ENCODE data around the gene MCCC2.
"Not testable (repeated sequence)": the region's sequence is repeated elsewhere in the genome, so short reads cannot be mapped to it uniquely, and the experiment has no call there.

MCCC2 gene

DNA sequence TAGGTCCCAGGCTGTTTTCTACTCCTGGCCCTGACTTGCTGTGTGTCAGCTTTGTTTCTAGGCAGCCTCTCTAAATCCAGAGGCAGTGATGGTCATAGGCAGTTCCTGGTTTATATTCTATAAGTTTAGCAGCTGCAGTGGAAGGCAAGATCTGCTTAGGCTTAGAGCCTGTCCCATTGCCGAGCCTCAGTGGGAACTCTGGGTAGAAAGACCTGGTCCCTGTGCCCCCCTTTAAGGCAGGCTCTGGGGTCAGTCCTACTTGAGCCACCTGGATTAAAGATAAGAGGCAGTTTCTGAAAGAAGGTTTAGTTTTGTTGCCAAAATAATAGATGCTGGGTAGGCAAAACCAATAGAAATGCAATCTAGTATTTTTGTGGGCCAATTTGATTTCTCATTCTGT, 13.6 kb downstream of the MCCC2 start:
- FAIRE-seq = no peak

- FAIRE-seq = no peak
These were observed 14.3 kb downstream of the MCCC2 start for GRCh38 chr5:71601222-71602026.

- not testable (repeated sequence) for FAIRE-seq
These were observed 22.8 kb downstream of the MCCC2 start for GRCh38 chr5:71609916-71610315.

DNA sequence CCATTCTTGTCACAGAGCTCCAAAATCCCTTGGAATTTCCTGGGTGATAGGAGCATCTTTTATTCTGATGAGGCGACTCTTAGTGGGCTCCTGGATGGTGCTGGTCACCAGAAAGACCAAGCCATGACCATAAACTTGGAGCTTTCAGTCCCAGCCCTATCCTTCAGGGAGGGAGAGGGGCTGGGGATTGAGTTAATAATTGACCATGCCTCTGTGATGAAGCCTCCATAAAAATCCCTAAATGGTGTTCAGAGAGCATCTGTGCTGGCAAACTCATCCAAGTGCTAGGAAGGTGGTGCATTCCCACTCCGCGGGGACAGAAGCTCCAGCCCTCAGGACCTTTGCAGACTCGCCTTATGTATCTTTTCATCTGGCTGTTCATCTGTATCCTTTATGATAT, 28.7 kb downstream of the MCCC2 start:
- FAIRE-seq = no peak

DNA sequence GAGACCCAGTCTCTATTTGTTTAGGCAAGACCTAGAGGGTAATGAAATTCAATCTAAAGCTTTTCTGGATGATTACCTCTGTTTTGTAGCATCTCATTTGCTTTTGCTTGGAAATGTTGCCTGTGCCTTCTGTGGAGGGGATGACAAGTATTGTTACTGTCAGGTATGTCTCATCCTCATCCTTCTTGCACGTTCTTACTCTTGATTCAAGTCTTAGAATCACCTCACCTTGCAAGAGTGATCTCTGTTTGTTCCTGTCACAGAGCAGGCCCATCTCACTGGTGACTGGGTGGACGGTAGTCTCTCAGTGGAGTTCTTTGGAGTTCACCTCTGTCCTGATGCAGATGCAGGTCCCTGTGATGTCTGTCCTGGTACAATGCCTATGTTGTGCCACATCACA, 33.5 kb downstream of the MCCC2 start:
- FAIRE-seq = no peak

GRCh38 chr5:71621268-71621667, 34.1 kb downstream of the MCCC2 start:
- no peak for FAIRE-seq

DNA sequence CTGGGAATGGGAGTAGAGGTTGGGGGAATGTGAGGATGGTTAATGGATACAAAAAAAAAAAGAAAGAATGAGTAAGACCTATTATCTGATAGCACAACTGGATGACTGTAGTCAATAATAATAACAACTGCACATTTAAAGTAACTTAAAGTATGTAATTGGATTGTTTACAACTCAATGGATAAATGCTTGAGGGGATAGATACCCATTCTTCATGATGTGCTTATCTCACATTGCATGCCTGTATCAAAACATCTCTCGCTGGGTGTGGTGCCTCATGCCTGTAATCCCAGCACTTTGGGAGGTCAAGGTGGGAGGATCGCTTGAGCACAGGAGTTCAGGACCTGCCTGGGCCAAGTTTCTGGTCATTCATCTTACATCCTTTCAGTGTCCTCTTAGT, 34.6 kb downstream of the MCCC2 start:
- no peak for FAIRE-seq

DNA sequence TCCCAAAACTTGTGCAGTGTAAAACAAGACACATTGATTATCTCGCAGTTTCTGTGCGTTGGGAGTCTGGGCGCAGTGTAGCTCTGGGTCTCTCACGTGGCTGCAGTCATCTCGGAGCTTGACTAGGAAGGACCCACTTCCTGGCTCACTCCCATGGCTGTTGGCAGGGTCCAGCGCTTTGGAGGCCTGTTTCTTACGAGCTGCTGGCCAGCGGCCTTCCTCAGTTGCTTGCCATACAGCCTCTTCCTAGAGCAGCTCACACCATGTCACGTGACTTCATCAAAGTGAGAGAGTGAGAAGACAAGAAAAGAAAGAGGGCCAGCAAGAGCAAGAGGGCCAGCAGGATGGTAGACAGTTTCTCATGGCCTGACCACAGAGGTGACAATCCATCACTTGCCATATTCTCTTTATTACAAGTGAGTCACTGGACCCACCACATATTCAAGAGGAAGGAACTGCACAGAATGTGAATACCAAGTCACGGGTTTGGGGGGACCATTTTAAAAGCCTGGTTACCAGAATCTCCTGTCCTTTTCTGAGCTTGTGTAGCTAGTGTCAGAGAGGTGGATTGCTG, 36.2 kb downstream of the MCCC2 start:
- no peak for FAIRE-seq

GRCh38 chr5:71629950-71630349, 42.8 kb downstream of the MCCC2 start:
- no peak for FAIRE-seq

DNA sequence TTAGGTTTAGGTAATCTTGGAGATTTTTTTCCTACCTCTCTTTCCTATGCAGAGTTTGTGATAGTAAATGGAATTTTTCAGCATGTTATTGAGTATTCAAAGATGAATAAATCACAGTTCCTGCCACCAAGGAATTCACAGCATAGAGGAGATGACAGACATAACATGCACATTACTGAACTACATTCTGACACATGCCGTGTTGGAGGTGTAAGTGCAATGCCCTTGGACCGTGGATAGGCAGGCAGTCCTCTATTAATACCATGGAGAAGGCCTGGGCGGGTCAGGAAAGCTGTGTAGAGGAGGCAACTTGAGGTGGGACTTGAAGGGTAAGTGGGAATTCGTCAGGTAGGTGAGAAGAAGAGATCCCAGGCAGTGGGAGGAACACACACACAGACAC, 43.9 kb downstream of the MCCC2 start:
- FAIRE-seq = no peak

- no peak for FAIRE-seq
These were observed 45.0 kb downstream of the MCCC2 start for GRCh38 chr5:71632168-71632567.

GRCh38 chr5:71633255-71634155, 46.4 kb downstream of the MCCC2 start:
- FAIRE-seq = no peak

DNA sequence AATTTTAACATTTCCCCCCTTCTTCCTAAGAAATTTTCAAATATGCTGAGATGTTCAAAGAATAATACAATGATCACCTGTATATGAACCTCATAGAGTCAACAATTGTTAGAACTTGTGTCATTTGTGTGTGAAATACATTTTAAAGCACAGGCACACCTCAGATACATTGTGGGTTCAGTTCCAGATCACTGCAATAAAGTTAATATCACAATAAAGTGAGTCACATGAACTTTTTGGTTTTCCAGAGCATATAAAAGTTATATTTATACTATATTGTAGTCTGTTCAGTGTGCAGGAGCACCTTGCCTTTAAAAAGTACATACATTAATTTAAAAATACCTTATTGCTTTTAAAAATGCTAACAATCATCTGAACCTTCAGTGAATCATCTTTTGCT, 50.0 kb downstream of the MCCC2 start:
- FAIRE-seq = no peak

DNA sequence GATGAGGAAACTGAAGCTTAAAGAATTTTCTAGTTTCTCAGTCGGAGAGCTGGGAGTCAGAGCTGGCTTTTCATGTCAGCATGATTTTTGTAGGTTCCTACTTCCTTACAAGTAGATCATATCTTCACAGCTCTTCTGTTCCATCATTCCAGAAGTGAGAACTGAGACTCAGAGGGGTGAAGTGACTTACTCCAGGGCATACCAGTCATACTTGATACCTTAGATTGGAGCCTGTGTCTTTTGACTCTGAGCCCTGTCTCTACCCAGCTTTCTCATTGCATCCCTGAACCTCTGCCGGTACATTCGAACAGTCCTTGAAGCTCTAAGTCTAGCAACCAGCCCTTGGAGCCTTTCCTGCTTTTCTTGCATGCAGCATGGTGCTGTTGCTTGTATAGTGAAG, 53.3 kb downstream of the MCCC2 start:
- FAIRE-seq = no peak

DNA sequence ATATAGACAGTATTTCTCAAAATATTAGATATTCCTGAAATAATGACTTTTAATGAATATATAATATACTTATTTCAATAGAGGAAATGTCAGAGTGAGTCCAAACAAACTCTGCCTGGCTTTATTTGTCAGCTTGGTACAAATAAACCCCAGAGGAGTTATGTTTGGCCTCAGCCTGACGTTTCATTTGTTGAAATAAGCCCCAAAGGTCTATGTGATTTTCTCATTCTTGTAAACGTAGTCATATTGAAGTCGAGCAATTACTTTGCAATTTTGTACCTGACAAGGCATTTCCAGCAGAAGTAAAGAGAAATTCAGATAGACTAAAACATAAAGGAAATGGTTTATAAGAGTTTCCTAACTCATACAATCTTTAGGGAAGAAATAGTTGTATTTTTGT, 57.9 kb downstream of the MCCC2 start:
- no peak for FAIRE-seq

GRCh38 chr5:71650940-71651339, 63.8 kb downstream of the MCCC2 start:
- not testable (repeated sequence) for FAIRE-seq

DNA sequence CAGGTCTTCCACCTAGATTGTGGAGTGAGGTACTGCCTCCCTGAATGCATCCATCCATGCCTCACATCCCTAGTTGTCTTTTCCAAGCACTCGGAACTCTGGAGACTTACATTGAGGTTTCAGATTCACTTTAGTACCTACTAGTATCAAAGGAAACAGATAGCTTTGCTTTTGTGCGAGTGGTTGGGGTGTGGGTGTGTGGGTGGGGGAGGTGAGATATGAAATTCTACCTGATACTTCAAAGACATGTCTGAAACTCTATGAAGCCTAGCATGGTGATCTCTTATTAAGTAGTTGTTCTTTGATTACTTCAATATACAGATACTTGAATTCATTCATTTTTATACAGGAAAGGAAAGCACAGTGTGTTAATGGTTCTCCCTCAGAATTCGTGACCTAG, 64.4 kb downstream of the MCCC2 start:
- FAIRE-seq = no peak

DNA sequence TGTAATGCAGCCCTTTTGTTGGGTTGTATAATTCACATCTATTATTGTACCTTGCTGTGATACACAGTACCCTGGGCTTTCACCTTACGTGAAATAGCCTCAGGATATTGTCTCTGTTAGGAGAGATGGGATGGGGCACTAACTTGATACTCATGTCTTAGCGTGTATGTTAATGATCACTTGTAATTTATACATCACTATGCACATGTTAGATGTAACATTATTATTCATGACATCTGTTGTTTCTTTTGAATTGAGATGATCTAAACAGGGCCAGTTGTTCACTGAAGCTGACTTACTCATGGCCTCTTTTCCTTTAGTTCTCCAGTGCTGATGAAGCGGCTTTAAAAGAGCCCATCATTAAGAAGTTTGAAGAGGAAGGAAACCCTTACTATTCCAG, 65.2 kb downstream of the MCCC2 start:
- no peak for FAIRE-seq

- FAIRE-seq = no peak
These were observed 65.8 kb downstream of the MCCC2 start for GRCh38 chr5:71652803-71653543.

DNA sequence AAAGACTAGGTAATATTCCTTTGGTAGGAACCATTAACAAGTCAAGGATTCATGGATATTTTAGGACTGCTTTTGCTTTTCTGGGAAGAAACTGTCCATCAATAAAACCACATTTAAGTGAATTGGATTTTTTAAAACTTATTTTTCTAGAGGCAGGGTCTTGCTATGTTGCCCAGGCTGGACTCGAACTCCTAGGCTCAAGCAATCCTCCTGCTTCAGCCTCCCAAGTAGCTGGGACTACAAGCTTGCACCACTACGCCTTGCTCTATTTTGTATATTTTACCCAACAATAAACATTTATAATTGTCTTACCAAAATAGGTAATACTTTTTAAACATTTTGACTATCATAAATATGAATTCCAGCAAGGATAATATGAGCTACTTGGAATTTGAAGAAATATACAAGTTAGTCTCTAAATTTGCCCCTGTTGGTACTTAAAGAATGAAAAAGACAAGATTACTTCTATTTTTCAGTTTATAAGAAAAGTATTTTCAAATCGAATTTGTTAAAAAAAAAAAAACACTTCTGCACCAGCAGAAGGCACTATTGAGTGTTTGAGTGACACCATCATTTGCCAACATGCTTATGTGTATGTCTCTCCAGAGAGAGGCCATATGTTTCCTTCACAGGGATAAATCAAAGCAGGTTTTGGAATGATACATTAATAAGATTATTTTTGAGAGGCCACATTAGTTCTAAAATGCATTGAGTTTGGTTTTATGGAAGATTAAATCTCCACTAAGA, 71.9 kb downstream of the MCCC2 start:
- no peak for FAIRE-seq

- no peak for FAIRE-seq
These were observed 75.2 kb downstream of the MCCC2 start for GRCh38 chr5:71662381-71662780.

Data from colon (tissue), 2 donors.